HG02798 (cell line): ENCODE results near the gene FOXO6.

ENCODE experiments used
- ATAC-seq: cut with Tn5 transposase; IDR thresholded peaks from one replicate; pipeline ENCODE4 v1.9.1; 2021; ENCODE audit warnings: mild to moderate bottlenecking; ENCODE audit not compliant: unreplicated experiment, poor library complexity

Gene FOXO6

DNA sequence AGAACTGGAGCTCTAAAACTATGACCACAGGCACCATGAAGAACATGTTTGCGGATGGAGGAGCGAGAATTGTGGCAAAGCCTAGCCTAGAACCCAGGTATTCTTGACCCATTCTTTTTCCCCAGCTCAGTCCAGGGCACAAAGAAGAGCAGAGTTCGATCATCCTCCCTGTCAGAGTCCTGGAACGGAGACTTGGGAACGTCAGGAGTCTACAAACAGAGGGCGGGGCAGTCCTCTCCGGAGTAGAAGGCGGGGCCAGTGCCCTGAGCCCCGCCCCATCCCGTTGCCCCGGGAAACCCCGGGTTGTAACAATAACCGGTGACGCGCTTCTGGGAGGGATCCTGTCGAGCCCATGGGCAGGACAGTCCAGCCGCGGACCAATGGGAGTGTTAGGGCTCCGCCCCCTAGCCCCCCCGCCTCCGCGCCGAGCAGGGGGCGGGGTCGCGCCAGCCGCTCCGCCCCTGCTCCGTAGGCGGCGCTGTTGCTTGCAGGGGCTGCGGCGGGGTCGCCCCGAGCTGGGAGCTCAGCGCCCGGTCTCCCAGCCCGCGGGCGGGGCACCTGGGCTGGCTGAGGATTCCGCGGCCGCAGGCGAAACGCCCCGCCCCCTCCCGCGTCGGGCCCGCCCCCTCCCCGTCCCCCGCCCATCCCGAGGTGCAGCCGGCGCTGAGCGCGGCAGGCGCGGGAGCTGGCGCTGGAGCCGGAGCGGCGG lies at the start of gene FOXO6:
Gene FOXO6 (plus strand): TSS at position 649 of the 709 bp plus-strand sequence.
- ATAC-seq: peak; percentile 92

- ATAC-seq: no peak
Measured at GRCh38 chr1:41312991-41313645, 48.1 kb upstream of the FOXO6 start.

GRCh38 chr1:41313661-41314131 lies 47.5 kb upstream of the FOXO6 start:
- ATAC-seq: no peak

DNA sequence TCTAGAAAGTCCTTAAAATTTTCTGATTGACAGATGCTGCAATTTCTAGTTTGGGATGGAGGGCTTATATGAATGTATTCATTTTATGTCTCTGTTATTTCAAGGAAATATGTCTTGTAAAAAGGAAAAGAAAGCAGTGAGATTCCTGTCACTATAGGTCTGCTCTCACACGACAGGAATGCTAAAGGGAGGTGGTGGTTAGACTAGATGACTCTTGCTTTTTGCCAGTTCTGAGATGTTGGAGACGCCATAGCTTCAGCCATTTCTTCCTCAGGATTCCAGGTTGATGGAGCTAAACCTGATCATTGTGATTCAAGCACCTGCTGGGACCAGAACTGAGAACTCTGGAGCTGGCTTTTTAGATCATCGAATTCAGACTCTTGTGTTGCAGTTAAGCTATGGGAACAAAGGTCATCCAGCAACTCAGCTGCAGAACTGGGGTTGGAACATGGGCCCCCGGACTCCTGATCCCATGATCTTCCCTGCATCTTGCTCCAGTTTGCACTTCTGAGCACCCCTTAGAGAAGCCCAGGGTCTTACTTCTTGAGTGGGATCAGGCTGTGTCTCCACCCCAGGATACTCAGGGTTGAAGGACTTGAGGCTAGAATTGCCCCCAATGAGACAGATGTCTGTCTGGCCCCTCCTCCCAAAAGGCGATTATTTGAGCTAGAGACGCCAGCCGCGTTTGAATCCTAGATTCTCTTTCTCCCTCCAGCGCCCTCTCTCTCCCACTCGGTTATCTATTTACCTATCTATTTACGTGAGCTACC lies 46.7 kb upstream of the FOXO6 start:
- no peak for ATAC-seq

DNA sequence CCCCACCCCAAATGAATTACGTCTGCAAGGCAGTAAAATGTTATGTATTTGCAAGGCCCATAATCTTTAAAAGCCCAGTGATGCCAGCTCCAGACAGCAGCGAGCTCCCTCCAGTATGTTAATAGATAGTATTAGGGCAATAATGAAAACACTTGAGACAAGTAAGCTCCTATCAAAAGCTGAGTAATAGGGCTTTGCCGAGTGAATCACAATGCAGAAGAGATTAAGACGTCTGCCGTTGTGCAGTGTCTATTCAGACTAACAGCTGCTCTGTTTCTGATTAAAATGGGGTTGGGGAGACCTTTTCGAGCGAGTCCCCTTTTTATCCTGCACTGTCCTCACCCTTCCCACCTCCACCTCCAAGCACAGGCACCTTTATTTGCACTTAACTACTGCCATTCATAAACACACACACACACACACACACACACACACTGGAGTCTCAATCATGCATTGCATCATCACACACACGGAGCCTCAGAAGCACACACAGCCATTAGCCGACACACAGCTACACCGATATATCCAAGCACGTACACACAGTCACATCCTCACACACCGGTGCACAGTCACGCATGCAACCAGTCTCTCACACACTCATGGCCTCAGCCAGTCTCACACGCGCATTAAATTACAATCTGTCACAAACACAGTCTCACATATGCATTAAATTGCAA lies 46.0 kb upstream of the FOXO6 start:
- ATAC-seq: no peak

DNA sequence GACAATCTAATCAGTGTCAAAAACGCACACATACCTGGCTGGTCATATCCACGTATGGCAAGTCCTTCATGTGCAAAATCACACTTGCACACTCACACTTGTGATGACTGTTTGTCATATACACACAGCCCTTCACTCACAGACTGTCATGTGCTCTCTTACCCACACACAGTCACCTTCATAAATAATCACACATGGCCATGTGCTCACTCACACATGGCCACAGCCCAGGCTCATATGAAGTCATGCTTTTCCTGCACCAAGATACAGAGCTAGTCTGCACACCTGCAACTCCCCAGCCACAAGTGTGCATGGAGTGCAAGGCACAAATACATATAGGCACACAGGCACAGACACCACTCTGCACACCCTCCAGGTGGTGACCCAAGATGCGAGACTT lies 45.4 kb upstream of the FOXO6 start:
- no peak for ATAC-seq

DNA sequence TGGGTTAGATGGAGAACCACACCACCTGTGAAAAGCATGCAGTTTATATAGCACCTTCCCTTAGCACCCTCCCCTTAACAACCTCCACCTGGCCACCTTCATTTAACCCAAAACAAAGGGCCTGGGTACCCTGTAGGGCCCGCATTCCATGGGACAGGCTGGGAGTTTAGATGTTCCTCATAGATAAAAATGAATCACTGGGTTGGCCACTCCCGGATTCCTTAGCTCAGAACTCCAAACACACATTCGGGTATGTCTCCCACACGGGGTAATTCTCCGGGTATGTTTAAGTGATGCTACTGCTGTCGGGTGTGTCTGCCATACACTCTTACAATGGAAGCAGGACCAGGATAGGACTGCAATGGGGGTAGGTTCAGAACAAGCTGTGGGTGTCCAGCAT lies 43.9 kb upstream of the FOXO6 start:
- no peak for ATAC-seq

DNA sequence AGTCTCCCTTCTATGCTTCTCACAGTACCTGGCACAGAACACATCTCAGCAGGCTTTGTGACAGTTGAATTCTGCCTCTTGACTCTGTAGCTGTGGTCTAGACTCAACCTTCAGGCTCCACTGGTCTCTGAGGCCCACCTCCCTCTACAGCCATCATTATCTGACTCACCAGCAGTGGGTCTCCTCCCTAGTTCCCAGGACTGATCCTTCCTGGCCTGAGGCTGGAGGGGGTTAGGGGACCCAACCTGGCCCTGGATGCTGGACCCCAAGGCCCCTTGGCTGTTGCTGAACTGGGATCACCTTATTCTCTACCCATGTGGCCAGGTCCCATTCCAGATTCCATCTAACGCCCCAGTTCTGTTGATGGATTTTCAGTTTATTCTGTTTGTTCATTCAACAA lies 43.1 kb upstream of the FOXO6 start:
- ATAC-seq: no peak

DNA sequence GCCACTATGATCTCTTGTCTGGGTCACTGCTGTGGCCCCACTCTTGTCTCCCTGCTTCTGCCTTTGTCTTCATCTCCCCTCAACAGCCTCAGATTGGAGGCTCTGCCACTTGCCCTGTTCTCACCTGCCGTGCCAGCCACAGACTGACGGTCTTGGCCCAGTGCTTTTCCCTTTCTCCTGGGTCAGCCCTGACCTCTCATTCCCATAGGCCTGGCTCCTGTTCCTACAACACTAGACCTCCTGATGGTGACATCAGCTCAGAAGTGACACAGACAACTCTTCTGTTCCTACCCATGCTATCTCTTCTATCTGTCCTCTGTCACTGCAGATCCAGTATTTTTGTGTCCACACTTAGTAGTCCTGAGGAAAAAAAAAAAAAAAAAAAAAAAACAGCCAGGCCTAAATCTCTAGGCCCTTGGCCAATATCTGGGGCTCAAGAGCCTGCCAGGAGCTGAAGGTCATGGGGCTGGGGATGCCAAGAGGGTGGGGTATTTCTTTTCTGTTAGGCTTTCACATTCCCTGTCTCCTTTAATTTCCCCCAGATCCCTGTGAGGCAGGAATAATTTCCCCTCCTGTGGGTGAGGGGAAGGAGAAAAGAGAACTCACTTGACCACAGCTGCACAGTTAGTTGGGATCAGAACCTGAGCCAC lies 42.0 kb upstream of the FOXO6 start:
- ATAC-seq: no peak

DNA sequence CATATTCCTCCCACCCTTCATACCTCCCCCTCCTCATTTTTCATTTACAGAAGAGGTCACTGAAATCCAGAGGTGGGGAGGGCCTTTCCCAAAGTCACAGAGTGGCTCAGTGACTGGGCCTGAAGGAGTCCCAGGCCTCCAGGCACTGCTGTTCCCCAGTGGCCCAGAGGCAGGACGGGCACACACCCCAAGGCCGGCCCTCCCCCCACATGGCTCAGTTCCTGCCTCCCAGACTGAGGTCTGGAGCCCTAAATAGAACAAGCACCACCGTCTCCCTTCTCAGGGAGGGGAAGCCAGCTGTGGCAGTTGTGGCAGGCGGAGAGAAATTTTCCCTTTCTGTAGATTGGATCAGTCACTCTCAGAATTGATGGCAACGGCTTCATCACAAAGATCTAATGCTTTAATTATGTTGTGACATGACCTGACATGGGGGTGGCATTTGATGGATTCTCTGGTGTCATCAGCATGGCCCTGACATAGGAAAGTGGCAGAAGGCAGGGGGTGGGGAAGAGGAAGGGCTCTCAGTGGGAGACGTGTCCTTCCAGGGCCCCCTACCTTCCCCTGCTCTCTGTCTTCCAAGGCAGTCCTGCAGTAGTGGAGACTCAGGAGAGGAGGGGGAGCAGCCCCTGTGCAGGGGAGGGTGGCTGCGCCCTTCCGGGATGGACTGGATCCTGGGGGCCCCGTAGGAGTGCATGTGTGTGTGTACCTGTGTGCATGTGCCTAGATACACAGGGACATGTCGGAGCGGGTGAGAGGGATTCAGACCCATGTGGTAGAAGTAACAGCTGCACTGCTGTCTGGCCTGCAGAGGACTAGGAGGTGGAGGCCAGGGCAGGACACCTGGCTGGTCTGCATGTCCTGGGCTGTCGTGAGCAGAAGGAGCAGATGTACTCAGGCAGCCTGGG lies 41.2 kb upstream of the FOXO6 start:
- no peak for ATAC-seq

DNA sequence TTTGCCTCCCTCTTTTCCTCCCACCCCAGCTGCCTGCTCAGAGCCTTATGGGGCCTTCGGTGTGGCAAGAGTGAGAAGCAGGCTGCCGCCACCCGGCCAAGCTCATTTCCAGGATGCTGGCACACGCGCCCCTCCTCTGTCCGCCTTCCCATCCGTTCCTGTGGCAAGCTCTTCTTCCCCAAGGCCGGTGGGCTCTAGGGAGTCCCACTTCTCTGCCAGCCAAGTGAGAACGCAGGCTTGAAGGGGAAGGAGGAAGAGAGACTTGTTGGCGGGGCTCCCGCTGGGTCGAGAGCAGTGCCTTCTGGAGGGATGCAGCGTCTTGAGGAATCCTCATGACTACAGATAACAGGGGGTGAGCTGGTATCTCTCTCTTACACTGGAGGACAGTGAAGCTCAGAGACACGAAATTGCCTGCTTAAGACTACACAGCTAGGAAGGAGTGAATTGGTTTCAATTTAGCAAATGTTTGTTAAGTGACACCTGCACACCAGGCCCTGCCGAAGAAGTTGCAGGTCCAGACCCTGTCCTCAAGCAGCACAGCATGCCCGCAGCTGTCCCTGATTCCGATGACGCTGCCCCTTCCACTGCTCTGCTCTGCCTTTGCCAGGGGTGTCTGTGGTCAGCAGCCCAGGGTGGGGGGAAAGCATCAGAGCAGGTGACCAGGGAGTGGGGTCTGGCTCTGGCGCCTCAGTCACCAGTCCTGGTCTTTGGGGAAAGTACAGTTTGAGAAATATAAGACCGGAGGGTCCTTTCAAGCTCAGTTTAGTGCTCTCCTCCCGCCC lies 40.1 kb upstream of the FOXO6 start:
- ATAC-seq: no peak

- peak; percentile 49 for ATAC-seq
Measured at GRCh38 chr1:41322101-41322661, 39.1 kb upstream of the FOXO6 start.

DNA sequence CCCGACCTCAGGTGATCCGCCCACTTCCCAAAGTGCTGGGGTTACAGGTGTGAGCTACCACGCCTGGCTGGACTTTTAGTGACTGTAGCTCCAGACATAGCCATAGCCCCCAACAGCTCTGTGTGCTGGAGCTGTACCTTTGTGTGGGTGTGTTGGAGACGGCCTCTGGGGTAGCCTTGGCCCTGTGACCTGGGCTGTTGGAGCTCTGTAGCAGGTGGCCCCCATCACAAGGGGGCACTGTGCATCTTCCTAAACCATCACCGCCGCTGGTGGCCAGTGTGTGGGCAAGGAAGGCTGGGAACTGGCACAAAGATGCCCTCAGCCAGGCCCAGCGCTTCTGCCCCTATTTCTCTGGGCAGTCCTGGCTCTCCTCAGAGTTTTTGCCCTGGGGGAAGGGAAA lies 38.4 kb upstream of the FOXO6 start:
- peak; percentile 44 for ATAC-seq

- ATAC-seq: no peak
Measured at GRCh38 chr1:41323243-41323642, 38.0 kb upstream of the FOXO6 start.

DNA sequence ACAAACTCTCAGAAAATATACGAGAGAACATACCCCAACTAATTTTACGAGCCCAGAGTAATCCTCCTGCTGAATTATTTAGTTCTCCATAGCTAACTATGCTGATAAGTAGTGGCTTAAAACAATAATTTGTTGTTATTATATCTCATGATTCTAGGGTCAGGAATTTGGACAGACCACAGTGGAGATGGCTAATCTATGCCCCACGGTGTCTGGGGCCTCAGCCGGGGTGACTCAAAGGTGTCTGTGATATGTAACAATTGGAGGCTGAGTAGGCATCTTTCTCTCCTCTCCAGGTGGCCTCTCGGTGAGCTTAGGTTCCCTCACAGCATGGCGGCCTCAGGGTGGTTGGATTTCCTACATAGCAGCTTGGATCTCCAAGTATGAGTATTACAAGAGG lies 35.4 kb upstream of the FOXO6 start:
- no peak for ATAC-seq

DNA sequence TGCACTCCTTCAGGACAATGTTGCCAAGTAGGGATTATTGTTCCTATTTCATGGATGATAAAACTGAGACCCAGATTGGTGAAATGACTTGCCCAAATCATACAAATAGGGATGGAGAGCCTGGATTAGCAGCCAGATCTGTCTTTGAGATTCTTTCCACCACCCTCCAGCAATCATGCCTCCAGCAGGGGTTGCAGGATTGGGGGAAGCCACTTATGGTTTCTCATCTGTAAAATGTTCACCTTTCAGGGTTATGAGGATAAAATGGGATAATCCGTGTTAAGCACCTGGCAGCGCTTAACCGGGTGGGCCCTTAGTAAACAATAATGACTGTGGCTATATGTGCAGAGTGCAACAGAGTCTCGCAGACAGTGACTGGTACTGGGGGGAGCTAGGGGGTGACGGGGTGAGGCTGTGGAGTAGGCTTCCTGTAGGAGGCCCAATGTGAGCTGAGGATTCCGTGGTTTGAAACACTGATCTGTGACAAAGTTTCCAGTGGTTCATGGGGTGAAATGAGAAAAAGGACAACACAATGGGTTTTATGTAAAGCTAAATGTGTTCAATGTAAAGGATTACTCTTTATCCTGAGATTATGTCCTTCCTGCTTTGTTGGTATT lies 33.7 kb upstream of the FOXO6 start:
- ATAC-seq: no peak

- ATAC-seq: no peak
Measured at GRCh38 chr1:41328001-41328615, 33.1 kb upstream of the FOXO6 start.
